Colon (tissue), 2 donors: Measurements from ENCODE around the gene PLEKHJ1.

ENCODE experiments used
- FAIRE-seq: peaks from 2 replicates; lab custom pipeline; 2012; peaks lifted over from hg19 to GRCh38; lab: Jason Lieb, UNC
- donor health status: control.
- donor health status: control.

PLEKHJ1 gene

DNA sequence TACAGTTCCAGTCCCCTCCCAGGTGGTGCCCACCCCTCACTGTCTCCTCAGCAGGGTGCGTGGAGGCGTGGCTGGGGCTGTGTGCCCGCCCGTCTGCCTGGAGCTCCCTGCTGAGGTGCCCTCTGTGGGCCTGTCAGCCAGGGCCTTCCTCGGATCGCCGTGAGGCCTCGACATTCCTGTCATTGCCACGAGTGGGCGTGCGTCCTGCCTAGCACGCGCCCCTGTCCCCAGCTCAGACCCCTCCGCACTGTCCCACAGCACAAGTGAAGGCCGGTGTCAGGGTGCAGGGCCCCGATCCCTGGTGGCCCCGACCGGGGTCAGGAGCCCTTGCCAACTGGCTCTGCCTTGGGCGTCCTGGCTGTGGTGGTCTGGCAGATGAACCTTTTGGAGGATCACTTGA lies 40.2 kb downstream of the PLEKHJ1 start:
- FAIRE-seq: no peak

DNA sequence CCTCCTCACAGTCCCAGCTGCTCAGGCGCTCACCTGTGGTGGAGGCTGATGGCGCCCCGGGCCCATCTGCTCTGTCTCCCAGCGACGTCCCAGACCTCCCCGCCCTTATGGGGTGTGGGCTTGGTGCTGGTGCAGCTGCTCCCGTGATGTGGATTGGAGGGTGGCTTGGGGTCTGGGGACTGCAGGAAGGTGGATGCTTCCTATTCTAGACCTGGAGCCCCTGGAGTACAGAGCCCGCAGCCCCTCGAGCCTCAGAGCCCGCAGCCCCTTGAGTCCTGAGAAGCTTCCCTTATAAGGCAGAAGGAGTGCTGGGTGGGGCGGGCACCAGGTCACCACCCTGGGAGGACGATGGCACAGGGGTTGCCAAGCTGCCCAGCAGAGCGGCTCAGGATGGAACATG lies 40.8 kb downstream of the PLEKHJ1 start:
- no peak for FAIRE-seq

DNA sequence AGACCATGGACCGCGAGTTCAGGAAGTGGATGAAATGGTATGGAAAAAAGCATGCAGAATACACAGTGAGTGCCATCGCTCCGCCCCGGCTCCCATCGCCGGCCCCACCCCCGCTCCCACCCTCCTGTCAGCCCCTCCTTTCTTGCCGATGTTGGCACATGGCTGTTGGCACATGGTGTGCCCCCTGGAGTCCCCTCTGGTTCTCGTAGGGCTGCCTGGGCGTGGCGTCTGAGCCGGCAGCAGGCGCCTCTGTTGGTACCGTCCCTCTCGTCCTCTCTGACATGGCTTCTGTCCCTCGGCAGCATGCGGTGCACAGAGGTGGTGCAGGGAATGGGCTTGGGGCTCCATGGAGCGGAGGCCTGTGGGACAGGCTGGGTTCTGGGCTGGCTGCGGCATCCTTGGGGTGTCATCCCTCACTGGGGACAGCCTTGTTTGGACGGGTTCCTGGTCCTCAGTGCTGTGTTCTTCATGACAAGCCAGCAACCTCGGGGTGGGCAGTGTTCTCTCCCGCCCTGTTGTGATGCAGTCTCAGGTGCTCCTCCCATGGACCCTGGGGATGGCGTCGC lies 41.5 kb downstream of the PLEKHJ1 start:
- FAIRE-seq: no peak

DNA sequence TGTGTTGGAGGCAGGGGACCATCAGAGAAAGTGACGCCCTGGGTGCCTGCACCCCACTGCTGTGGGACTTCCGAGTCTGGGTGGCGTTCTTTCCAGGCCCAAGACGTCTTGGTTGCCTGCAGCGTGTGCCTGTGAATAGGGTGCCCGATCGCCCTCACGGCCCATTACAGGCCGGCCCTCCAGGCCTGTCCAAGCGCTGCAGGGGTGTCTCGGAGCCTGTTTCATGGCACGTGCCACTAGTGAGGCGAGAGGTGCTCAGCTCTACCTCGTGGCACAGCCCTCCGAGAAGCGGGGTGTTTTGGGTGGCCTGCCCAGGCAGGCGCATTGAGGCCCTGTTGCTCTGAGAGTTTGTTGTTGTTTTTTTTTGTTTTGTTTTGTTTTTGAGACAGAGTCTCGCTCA lies 42.3 kb downstream of the PLEKHJ1 start:
- no peak for FAIRE-seq

DNA sequence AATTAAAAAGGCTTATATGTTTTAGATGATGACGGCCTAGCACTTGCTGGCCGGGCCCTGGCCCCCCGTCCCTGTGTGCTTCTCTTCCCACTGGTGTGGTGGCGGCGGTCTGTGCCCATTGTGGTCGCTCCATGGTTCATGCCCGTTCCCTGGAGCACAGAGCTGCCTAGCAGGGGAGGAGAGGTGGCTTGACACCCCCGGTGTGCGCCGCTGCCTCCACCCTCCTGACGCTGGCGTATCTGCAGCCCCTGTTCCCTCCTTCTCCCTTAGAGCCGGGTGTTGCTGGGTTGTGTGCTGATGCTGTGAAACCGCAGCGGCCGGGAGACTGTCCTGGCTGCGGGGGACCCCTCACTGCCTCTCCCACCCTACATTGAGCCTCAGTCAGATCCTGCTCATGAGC lies 43.3 kb downstream of the PLEKHJ1 start:
- FAIRE-seq: no peak

DNA sequence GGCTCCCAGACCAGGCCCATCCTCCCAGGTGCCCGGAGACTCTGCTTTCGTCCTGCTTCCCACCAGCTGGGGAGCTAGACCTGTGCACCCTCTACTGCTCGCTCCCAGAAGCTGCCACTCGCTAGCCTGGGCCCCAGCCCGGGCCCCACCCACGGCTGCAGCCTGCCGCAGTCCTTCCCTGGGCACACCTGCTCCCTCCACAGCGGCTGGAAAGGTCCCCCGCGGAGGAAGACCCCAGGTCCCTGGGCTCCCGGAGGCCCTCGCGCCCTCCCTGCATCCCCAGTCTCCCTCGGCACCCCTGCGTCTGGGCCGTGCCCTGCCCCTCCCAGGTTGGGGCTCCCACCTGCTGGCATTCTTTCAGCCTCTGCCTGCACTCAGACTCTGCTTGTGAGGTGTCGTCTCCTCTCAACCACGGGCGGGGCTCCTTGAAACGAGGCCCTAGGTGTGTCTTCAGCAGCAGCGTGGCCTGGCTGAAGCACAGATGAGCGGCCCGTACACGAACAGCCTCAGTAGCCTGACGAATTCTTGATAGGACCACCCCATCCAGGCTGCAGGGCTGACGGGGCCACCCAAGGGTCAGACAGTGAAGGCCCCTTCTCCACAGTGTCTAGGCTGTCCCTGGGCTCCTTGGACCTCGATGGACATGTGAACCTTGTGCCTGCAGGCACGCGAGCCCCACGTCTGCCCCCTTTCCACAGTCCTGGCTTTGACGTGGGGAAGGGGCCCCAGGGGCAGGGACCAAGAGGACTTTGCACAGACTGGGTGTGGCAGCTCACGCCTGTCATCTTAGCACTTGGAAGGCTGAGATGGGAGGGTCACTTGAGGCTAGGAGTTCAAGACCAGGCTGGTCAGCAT lies 44.4 kb downstream of the PLEKHJ1 start:
- no peak for FAIRE-seq

DNA sequence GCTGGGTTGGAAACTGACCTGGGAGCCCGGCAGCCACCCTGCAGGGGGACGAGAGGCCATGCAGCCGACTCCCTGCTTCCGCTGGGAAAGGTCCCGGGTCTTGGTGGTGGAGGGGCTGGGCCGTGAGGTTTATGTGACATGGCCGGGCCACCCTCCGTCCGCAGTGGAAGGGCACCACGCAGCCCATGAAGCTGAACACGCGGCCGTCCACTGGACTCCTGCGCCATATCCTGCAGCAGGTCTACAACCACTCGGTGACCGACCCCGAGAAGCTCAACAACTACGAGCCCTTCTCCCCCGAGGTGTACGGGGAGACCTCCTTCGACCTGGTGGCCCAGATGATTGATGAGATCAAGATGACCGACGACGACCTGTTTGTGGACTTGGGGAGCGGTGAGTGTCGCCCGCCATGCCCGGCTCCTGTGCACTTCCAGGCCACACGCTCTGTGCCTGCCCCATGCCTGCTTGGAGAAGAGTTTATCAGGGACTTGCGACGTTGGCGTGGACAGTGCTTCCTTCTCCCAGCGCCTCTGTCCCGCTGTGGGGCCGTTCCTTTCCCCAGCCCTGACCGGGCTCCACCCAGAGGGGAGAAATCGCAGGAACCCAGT lies 45.2 kb downstream of the PLEKHJ1 start:
- no peak for FAIRE-seq

DNA sequence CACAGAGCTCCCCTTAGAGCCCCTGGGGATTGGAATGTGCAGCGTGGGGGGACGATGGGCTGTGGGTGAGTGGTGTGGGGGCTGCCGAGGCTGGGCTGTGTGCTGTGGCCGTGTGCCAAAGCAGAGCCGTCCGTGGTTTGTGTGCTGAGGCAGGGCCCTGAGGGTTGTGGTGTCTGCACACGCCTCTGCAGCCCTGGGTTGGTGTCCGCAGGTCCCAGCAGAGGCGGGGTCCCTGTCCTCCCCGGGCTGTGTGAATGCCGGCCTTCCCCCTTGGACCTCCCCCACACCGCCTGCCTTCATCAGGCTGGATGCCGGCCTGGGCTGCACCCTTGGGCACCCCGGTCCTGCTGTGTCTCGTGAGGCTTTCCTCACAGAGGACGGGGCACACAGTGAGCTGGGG lies 46.2 kb downstream of the PLEKHJ1 start:
- FAIRE-seq: no peak

DNA sequence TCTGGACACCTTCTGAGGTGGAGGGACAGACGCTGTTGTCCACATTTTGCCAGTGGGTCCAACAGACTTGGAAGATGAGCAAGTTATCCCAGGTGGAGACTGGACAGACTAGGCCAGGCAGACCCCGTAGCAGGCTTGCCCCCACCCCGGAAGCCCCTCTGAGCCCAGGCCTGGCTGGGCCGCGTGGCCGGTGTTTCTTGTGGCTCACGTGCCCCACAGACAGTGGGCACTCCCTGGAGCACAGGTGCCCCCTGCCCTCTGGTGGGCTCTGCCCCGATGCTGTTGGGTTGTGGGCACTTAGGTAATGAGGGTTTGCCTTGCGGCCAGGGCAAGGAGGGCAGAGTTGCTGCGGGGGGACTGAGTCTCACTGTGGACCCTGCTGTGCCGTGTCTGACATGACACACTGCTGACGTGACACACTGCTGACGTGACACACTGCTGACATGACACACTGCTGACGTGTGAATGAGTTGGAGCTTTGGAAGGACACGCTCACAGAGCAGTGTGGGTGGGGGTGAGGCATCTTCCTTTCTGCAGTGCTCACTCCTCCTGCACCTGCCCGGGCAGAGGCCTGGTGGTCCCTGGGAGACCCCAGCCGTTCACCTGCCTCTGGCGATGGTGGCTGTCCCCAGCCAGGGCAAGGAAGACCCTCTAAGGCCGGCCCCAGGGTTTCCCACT lies 47.3 kb downstream of the PLEKHJ1 start:
- FAIRE-seq: no peak

DNA sequence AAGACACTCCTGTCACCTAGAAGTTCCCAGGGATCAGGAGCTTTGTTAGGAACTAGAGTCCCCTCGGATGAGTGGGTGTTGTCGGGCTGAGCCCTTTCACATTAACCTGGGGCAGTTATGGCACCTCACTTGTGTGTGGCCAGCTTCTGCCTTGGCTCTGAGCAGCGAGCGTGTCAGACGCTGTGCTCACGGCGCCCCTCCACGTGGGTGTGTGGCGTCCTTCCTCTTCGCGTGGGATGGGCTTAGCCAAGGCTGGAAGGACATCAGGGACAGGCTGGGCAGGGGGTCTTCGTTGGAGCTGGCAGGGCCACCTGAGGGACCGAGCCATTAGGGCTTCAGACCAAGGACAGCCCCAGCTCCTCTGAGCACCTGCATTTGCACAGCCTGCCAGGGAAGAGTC lies 49.0 kb downstream of the PLEKHJ1 start:
- FAIRE-seq: no peak

DNA sequence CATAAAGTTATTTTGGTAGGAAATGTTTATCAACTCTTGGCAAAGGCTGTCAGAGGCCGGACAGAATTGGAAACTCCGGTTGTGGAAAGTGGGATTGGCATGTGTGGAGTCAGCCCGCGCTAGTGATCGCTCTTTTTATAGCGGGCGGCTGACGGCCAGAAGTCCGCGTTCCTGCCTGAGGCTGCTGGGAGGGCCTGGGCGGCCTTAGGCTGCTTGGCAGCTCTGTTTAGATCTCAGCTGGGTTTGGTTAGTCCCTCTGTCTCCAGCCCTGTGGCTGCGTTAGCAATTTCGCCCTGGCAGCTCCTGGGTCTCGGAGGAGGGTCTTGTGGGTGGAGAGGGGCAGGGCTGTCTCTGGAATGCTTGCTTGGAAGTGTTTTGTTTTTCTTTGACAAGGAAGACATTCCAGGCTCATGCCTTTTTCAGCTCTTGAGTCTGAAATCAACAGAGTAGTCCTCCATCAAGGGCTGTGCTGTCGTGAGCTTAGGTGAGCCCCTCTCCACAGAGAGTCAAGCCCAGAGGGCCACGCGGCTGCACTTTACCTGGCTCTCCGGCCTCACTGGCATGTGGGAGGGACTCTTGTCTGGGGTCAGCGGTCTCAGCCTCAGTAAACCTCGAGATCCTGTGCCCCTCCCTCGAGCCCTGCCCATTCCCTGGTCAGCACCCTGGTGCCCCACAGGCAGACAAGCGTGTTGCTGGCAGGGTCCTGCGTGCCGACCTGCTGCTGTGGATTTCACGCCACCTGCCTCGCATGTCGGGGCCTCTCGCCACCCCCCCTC lies 49.9 kb downstream of the PLEKHJ1 start:
- FAIRE-seq: no peak

DNA sequence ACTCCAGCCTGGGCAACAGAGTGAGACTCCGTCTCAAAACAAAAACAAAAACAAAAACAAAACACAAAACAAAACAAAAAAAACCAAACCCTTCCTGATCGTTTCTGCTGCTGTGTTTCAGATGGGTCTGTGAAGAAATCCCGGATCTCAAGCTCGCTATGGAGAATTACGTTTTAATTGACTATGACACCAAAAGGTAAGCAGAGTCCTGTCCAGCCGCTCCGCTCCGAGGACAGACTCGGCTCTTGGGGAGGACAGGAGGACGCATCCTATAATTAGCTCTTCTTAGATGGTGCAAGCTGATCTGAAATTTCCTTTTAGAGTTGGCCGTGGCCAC lies 50.4 kb downstream of the PLEKHJ1 start:
- no peak for FAIRE-seq

DNA sequence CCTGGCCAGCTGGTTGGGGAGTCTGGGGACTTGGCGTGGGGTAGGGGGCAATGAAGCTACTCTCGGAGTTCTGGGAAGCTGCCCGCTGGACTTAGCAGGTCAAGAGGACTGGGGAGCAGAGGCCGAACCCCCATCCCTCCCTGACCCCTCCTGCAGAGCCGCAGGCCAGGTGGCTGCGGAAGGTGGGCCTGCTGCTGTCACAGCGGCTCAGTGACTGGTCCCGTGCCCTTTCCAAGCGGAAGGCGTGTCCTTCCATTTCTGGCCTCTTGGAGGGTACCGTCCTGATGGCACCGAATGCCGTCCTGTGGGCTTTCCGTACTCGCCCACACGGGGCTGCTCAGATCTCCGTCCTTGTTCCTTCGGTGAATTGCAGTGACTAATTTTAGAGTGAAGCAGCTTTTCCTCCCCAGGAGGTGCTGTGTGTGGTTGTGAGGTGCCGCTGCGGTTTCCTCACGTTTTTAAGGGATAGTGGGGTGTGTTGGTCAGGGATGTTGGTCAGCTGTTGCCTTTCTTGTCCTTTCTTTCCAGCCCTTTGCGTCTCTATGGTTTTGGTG lies 51.6 kb downstream of the PLEKHJ1 start:
- no peak for FAIRE-seq
